Measurements from ENCODE around the gene C16orf54. TPM values are rescaled to one million over a fixed set of nuclear protein-coding genes. Genes with fewer than 3 reads are reported as not detected.

Gene C16orf54
- total RNA-seq, 3 donors from 2014 or later = 1.6 to 3.4 (median 1.7) TPM

GRCh38 chr16:29770250-29770929, 24.6 kb upstream of the C16orf54 start:
- no peak for DNase-seq

GRCh38 chr16:29769507-29769906, 23.7 kb upstream of the C16orf54 start:
- Histone ChIP-seq H3K4me3 (no peak overlapping the region), H3K9me3 (no peaks in the 10 kb centered on the region), H3K4me1 (ENCODE audit: low read depth) (peaks cover 26% of the 10 kb centered on the region), H3K36me3 (ENCODE audit: low read depth) (no peaks in the 10 kb centered on the region)
- ATAC-seq (no peak), DNase-seq (no peak)
- intact Hi-C loops (cut with DNase I, micrococcal nuclease) = no loop called here
- TF ChIP-seq CTCF (IDR thresholded peaks at IDR 0.05) = no peak

More at GRCh38 chr16:29770250-29770929, 24.6 kb upstream of the C16orf54 start:
- Histone ChIP-seq H3K36me3 (ENCODE audit: low read depth) (no peaks in the 10 kb centered on the region), H3K4me1 (ENCODE audit: low read depth) (peaks cover 17% of the 10 kb centered on the region), H3K4me3 (no peak overlapping the region), H3K9me3 (no peaks in the 10 kb centered on the region)
- intact Hi-C loops (cut with DNase I, micrococcal nuclease) = no loop called here
- peak; percentile 64 for ATAC-seq
- TF ChIP-seq CTCF (IDR thresholded peaks at IDR 0.05) = no peak

GRCh38 chr16:29767062-29767461, 21.3 kb upstream of the C16orf54 start:
- intact Hi-C loops (cut with DNase I, micrococcal nuclease) = no loop called here
- no peak for ATAC-seq
- no peak for TF ChIP-seq CTCF (IDR thresholded peaks at IDR 0.05)

GRCh38 chr16:29766571-29766970, 20.8 kb upstream of the C16orf54 start:
- ATAC-seq (no peak), DNase-seq (no peak)
- H3K36me3 ChIP-seq (ENCODE audit: low read depth) = no peaks in the 10 kb centered on the region
- no peak overlapping the region for H3K4me3 ChIP-seq
- H3K4me1 ChIP-seq (ENCODE audit: low read depth) = peaks cover 30% of the 10 kb centered on the region
- intact Hi-C loops (cut with DNase I, micrococcal nuclease) = no loop called here
- no peaks in the 10 kb centered on the region for H3K9me3 ChIP-seq
- TF ChIP-seq CTCF (IDR thresholded peaks at IDR 0.05) = no peak

More at GRCh38 chr16:29767062-29767461, 21.3 kb upstream of the C16orf54 start:
- no peak overlapping the region for H3K4me3 ChIP-seq
- H3K4me1 ChIP-seq (ENCODE audit: low read depth) = peaks cover 30% of the 10 kb centered on the region
- H3K36me3 ChIP-seq (ENCODE audit: low read depth) = no peaks in the 10 kb centered on the region
- H3K9me3 ChIP-seq = no peaks in the 10 kb centered on the region
- DNase-seq = no peak

GRCh38 chr16:29765167-29766032, 19.6 kb upstream of the C16orf54 start:
- ATAC-seq = peak; percentile 93
- DNase-seq = peak; percentile 63 to 81 (median 73)
- Histone ChIP-seq H3K9me3 (no peaks in the 10 kb centered on the region), H3K4me1 (ENCODE audit: low read depth) (peaks cover 31% of the 10 kb centered on the region), H3K4me3 (no peak overlapping the region), H3K36me3 (ENCODE audit: low read depth) (no peaks in the 10 kb centered on the region)
- no peak for TF ChIP-seq CTCF (IDR thresholded peaks at IDR 0.05)
- intact Hi-C loops (cut with DNase I, micrococcal nuclease) = no loop called here

All from mucosa of descending colon (tissue), 3 donors.